GM10266 (cell line): ENCODE data around the gene KLHL36.

Source experiments
- DNase-seq: peaks from one replicate; pipeline ENCODE4 v3.0.0; 2012; ENCODE audit errors: extremely low spot score
- TF ChIP-seq, protein P1 (sequence below): IDR thresholded peaks from 2 replicates; pipeline ENCODE4 v1.5.1; 2012; ENCODE audit warnings: mild to moderate bottlenecking, low read depth; ENCODE audit not compliant: control insufficient read depth, insufficient read depth; ENCODE audit errors: missing control alignments

The KLHL36 gene

DNA sequence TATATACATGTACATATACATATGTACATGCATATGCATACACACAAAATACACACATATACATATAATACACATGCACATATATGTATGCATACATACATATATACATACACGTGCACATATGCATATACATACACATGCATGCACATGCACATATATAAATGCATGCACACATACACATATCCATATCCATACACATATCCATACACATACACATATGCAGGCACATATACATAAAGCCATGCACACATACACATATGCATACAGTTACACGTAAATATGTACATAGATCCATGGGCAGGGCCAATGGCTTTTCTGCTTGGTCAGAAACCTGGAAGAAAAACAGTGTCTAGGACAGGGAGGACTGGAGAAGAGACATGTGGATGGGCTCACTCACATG, 27.6 kb downstream of the KLHL36 start:
- no peak for DNase-seq
- TF ChIP-seq, protein P1, sequence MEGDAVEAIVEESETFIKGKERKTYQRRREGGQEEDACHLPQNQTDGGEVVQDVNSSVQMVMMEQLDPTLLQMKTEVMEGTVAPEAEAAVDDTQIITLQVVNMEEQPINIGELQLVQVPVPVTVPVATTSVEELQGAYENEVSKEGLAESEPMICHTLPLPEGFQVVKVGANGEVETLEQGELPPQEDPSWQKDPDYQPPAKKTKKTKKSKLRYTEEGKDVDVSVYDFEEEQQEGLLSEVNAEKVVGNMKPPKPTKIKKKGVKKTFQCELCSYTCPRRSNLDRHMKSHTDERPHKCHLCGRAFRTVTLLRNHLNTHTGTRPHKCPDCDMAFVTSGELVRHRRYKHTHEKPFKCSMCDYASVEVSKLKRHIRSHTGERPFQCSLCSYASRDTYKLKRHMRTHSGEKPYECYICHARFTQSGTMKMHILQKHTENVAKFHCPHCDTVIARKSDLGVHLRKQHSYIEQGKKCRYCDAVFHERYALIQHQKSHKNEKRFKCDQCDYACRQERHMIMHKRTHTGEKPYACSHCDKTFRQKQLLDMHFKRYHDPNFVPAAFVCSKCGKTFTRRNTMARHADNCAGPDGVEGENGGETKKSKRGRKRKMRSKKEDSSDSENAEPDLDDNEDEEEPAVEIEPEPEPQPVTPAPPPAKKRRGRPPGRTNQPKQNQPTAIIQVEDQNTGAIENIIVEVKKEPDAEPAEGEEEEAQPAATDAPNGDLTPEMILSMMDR = no peak

DNA sequence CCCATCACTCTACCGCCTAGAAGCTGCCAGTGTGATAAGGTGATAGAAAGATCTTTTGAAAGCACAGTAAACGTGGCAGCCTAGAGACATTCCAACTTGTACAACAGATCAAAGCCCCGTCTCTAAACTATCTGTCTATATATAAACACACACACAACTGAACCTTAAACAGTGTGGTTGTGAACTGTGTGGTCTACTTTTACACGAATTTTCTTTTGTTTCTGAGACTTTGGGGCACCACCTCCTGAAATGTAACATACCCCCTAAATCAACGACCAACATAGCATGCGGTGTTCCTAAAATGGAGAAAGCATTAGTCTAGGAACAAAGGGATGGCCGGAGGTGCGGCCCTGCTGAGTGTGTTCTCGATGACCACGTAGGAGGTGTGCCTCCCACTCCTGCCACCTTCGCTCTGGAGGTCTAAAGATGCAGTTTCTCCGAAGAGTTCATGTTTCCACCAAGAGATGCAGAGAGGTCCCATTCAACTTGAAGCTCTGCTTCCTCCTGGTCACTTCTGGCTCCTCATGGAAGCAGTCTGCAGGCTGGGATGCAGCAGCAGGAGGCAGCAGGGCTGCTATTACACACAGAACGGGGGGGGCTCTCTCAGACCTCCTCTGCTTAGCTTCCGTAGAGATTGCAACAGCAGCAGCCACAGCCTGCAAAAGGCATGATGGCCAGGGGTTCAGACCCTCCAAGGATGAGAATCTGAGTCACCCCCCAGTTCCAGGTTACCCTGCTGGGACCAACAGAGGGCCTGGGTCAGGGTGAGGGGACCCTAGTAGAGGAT, 28.9 kb downstream of the KLHL36 start:
- TF ChIP-seq, protein P1 = no peak
- DNase-seq = no peak

DNA sequence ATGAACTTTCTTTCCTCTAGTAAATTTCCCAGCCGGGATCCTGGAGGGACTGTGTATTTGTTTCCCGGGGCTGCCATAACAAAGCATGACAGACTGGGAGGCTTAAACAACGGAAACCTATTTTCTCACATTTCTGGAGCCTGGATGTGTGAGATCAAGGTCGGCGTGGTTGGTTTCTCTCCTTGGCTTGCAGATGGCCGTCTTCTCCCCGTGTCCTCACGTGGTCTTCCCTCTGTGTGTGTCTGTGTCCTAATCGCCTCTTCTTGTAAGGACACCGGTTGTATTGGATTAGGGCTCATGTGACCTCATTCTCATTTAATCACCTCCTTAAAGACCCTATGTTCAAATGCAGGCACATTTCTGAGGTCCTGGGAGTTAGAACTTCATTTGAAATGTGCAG, 29.5 kb downstream of the KLHL36 start:
- no peak for DNase-seq
- TF ChIP-seq, protein P1 = no peak

DNA sequence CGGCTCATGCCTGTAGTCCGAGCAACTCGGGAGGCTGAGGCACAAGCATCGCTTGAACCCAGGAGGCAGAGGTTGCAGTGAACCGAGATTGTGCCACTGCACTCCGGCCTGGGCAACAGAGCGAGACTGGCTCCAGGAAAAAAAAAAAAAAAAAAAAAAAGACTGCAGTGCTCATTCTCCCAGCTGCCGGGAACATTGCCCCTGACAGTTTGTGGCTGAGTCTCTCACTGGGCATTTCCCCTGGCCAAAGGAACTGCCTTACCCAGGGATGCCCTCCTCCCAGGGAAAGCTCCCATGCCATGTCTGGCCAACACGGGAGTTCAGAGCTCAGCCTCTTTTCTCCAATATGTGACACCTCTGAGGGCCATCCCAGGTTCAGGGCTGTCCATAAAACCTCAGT, 30.2 kb downstream of the KLHL36 start:
- TF ChIP-seq, protein P1 = no peak
- DNase-seq = no peak

DNA sequence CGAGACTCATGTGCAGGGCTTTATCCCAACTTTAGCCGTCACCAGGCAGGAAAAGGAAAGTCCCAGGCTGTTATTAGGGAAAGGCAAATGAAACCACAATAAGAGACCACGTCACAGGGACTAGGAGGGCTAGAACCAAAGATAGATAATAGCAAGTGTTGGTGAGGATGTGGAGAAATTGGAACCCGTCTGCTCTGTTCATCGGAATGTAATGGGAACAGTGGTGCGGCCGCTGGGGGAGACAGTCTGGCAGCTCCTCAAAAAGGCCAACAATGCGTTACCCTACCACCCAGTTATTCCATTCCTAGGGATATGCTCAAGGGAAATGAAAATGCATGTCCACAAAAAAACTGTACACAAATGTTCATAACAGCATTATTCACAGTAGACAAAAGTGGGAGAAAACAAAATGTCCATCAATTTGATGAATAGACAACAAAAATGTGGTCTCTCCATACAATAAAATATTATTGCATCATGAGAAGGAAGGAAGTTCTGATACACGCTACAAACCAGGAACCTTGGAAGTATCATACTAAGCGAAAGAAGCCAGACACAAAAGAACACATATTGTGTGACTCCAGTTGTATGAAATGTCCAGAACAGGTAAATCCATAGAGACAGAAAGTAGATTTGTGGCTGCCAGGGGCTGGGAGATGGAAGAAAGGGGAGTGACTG, 32.0 kb downstream of the KLHL36 start:
- DNase-seq = no peak
- TF ChIP-seq, protein P1 = no peak

DNA sequence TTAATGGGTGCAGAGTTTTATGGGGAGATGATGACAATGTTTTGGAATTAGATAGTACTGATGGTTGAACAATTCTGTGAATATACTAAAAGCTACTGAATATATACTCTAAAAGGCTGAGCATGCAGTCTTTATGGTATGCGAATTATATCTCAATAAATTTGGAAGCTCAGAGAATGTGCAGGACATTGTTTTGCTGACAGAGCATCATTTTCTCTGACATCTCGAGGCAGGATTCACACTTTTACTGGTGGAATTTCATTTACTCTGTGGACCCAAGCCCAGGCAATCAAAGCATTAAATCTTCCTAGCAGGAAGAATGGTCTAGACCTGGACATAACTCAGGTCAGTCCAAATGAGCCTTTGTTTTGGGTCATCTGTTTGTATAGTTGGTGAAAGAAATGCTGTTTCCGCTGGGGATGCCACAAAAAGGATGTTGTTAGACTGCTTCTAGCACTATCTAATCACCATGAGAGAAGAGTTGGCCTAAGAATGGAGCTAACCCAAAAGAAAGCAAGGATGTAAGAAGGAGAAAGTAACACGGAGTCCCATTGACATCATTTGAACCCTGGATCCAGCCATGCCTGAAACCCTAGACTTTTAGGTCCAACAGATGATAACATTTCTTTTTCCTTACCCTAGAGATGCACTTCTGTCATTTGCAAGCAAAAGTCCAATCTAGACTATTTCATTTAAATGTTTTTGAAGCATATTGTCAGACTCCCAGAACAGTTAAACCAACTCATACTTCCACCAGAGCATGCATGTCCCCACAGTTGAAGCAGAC, 32.7 kb downstream of the KLHL36 start:
- DNase-seq = no peak
- TF ChIP-seq, protein P1 = no peak
